ENCODE results near the gene HCN2.
"Not testable (repeated sequence)": the region's sequence is repeated elsewhere in the genome, so short reads cannot be mapped to it uniquely, and the experiment has no call there.

Gene HCN2

DNA sequence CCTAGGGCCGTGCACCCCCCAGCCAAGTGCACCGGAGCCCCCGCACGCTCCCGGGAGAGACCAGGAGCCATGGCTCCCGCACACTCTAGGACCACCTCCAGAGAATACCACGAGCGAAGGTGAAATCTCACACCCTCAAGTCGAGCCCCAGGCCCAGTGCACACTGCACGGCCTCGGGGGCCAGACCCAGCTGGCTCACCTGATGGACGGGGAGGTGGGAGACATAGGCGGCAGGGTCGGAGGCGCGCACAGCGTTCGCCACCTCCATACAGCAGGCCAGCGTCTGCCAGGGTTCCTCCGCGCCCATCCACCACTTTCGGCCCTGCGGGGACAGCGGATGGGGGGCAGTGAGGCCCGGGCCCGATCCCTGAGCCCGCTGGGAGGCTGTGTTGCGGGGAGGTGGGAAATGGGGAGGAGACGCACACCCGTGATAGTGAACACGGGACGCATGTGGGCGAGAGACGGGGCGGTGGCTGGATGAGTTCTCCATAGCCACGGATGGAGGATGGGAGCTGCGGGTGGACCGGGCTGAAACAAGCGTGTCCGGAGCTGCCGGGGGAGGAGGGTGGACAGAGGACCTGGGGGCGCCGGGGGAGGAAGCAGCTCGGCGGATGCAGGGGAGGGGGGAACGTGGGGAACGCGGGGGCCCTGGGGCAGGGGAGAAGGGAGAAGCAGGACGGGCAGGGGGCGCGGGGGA, 30.6 kb downstream of the HCN2 start:
- no peak for DNase-seq (ENCODE audit: low read depth)

DNA sequence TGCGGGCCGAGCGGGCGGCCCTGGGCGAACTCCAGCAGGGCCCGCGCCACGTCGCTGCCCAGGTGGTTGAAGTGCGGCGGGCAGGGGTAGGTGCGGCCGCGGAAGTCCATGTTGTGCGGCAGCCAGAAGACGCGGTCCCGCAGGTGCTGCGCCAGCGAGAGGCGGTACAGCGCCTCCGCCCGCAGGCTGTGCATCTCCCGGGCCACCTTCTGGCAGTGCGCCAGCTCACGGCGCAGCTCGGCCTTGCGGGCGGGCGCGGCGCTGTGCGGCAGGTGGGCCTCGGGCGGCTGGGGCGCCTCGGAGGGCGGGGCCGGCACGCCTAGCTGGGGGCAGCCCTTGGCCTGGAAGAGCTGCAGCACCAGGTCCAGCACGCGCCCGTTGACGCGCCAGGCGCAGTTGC, 31.5 kb downstream of the HCN2 start:
- not testable (repeated sequence) for DNase-seq (ENCODE audit: low read depth)

DNA sequence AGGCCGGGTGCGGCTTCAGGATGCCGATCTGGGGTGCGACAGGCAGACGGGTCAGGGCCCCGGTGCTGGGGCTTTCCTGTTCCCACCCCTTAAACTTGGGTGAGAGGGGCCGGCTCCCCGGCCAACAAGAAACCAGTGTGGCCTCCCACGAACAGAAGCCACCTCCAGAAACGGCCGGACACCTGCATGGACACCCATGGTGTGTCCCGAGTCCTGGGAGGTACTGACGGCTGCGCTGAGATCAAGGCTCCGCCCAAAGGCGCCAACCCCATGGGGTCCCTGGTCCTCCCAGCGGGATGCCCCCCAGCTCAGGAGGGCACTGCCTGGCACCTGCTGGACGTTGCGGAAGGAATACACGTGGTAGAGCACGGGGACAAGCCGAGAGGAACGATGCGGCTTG, 32.1 kb downstream of the HCN2 start:
- DNase-seq (ENCODE audit: low read depth), result no peak

GRCh38 chr19:622666-623065, 33.0 kb downstream of the HCN2 start:
- DNase-seq (ENCODE audit: low read depth), result no peak

GRCh38 chr19:623175-623916, 33.7 kb downstream of the HCN2 start:
- DNase-seq (ENCODE audit: low read depth), result no peak

DNA sequence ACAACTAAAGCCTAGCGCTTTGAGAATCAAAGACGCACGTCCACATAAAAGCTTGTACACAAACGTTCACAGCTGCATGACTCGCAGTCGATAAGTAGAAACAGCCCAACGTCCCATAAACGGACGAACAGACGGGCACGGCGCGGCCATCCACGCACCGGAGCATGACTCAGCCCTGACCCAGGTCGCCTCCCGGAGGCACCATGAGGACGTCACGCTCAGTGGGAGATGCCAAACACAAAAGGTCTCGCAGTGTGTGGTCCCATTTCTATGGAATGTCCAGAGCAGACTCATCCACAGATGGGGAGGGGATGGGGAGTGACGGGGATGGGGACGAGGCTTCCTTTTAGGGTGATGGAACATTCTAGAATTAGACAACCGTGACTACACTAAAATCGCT, 34.3 kb downstream of the HCN2 start:
- DNase-seq (ENCODE audit: low read depth), result no peak

- no peak for DNase-seq (ENCODE audit: low read depth)
Observed at GRCh38 chr19:624433-625109, 34.9 kb downstream of the HCN2 start.

DNA sequence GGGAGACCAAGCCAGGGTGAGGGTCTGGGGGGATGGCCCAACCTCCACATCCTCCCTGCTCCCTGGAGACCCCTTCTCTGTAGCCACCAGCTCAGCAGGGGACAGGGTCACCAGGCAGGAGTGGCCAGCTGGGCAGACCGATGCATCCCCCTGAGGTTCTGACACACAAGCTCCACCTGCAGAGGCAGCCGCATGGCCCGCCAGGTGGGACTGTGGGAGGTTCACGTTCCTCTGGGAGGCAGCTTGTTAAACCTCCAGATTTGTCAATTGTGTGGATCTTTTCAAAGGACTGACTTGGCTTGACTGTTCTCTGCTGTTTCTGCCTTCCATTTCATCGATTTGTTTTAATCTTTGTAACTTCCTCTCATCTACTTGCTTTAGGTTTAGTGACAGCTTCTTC, 35.6 kb downstream of the HCN2 start:
- no peak for DNase-seq (ENCODE audit: low read depth)

DNA sequence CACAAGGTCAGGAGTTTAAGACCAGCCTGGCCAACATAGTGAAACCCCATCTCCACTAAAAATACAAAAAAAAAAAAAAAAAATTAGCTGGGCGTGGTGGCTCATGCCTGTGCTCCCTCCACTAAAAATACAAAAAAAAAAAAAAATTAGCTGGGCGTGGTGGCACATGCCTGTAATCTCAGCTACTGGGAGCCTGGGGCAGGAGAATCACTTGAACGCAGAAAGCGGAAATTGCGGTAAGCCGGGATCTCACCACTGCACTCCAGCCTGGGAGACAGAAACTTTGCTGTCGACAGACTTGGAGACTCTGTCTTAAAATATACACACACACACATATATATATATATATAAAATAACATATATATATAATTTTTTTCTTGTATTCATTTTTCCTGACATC, 36.9 kb downstream of the HCN2 start:
- not testable (repeated sequence) for DNase-seq (ENCODE audit: low read depth)

DNA sequence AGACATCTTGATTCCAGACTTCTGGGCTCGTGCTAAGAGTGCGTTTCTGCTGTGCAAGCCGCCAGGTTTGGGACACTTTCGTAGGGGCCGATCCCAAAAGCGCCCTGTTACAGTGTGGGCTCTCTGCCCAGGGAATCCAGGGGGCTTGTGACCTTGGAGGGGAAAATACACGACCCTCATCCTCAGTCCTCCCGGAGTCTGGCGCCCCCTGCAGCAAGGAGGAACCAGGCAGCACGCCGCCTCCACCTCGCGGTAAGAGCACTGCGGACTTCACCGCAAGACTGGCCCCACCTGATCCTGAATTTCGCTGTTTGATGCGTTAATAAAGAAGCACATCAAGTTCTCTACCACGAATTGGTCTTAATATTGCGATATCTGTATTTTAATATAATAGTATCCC, 38.5 kb downstream of the HCN2 start:
- no peak for DNase-seq (ENCODE audit: low read depth)

GRCh38 chr19:629515-629914, 39.8 kb downstream of the HCN2 start:
- not testable (repeated sequence) for DNase-seq (ENCODE audit: low read depth)

DNA sequence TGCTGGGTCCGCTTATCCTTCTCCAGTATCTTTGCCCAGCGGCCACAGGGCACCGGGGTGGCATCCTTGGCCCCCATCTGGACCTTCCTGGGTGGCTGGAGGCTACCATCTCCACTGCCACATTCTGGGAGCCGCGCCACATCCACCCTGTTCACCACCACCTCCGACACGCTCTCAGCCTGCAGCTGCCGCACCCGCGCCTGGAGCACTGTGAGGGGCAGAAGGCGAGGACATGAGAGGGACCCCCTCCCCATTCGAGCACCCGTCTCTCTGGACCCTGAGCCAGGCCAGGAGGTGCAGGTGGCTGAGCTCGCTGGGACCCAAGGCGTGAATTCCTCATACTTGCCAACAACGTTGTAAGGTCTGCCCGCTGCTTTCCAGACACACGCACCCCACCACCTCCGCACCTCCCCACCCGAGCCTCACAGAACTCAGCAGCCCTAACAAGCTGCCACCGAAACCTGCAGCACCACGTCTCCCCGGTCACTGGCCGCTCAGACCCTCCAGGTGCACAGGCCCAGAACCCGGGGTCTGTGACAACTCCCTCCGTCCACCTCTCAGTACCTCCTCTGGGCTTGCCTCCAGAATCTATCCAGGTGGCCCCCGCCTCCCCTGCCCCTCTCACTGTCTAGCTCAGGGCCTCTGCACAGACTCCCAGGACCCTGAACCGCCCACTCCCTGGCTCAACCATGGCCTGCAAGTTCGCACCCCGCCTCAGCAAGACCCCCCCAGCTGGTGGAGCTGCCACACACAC, 40.5 kb downstream of the HCN2 start:
- DNase-seq (ENCODE audit: low read depth), result no peak

DNA sequence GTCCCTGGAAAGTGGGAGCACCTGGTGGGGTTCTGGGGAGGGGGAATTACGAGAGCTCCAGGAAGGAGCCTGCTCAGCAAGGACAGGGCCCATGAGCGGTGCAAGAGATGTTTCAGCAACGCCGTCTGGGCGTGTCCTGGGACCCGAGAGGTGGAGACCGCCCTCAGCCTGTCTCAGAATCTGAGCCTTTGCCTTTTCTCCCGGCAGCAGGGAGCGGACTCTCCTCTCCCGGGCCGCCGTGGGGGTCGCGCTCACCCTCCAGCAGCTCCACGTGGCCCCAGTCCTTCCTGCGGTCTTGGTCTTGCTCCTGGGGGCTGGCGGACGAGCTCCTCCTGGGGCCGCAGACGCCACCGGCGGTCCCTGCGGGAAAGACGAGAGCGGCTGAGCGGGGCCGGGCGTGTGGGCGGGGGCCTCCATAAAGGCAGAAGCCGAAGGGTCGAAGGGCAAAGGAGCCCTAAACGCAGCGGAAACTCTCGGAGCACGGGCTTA, 42.9 kb downstream of the HCN2 start:
- DNase-seq (ENCODE audit: low read depth), result no peak

DNA sequence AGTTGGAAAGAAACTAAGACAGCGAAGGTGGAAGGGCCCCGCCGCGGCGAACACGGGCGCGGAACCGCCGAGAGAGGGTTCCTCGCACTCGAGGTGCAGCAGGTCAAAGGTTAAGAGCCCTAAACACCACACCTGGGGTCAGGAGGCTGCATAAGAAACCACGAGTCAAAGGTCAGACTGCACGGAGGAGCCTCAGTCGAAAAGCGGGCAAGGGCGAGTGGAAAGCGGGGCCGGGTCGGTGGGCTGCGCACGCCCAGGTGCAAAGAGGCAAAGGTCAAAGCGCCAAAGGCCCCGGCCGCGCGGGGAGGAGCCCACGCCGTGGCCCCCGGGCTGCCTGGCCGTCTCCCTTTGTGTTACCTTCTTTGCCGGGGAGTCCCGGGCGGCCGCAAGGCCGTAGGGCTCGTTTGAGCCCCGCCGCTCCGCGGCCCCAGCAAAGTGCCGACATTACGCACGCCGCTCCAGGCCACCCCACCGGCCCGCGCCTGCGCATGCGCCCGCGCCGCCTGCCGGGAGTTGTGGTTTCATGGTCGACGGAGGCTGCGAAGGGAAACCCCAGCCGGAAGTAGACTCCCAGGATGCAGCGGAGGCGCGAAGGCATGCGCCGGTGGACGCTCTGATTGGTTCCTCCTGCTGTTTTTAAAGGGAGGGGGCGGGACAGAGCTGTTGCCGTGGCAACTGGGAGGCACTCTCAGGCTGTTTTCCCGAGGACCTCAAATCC, 43.5 kb downstream of the HCN2 start, which contains the start of gene POLRMT:
TSS of gene POLRMT (minus strand) at position 470 of the 718 bp plus-strand sequence. CDS start at position 445, 25 bp downstream.
- peak; percentile 92 for DNase-seq (ENCODE audit: low read depth)

- DNase-seq (ENCODE audit: low read depth), result no peak
Observed at GRCh38 chr19:633786-634639, 44.3 kb downstream of the HCN2 start.

DNA sequence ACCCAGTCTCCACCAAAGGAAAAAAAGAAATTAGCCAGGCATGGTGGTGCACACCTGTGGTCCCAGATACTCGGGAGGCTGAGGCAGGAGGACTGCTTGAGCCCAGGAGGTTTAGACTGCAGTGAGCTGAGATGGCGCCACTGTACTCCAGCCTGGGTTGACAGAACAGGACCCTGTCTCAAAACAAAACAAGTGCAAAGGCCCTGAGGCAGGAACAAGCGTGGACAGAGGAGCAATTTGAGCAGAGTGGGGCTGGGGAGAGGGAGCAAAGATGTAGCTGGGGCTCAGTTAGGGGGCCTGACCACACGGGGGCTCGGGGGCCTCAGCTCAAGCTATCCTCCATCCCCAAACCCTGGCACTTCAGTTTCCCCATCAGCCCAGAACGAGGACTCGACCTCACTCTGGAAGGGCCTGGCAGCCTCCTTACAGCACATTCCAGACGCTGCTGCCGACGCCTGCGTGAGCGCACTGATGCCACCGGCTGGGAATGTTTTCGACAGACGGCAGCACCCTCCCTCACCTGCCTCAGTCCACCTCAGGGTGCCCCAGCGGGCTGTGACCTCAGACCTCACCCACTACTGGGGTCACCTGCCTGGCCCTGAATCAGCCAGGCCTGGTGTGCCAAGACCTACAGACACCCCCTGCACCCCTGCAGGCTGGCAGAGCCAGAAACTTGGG, 45.4 kb downstream of the HCN2 start:
- DNase-seq (ENCODE audit: low read depth), result no peak

DNA sequence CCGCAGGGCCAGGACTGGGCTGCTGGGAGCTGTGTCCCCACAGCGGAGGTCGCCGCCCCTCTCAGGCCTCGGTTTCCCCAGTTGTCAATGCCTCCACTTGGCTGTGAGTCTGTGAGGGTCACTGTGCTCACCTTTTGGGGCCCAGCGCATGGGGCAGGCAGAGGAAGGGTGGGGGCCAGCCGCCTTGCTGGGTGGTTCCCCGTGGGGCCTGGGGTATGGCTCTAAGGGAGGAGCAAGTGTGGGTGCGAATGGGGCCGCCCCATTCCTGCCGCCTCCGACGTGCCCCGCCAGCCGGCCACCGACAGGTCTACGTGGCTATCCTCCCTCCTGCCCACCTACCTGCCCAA, 49.2 kb downstream of the HCN2 start:
- DNase-seq (ENCODE audit: low read depth), result no peak

DNA sequence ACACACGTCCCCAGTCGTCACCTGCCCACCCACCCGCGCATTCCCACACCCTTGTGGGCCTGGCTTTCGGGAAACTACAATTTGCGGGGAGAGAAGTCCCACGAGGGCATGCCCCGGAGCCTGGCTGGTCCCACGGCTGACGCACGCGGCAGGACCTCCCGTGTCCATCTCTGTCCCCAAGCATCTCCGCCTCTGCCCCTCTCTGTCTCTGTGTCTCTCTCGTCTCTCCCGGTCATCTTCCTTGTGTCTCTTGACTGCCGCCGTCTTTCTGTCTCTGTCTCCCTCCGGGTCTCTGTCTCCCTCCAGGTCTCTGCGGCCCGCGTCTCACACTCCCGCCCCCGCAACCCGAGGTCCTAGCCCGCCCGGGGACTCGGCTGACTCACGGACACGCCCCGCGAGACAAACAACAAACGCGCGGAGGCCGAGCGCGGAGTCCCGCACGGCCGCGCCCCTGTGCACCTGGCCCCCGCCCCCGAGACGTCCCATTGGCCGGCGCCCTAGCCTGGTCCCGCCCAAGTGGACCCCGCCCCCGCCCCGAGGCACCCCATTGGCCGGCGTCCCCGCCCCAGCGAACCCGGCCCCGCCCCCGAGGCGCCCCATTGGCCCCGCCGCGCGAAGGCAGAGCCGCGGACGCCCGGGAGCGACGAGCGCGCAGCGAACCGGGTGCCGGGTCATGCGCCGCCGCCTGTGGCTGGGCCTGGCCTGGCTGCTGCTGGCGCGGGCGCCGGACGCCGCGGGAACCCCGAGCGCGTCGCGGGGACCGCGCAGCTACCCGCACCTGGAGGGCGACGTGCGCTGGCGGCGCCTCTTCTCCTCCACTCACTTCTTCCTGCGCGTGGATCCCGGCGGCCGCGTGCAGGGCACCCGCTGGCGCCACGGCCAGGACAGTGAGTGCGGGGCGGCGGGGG, 49.8 kb downstream of the HCN2 start, which contains the start of gene FGF22:
TSS of gene FGF22 (plus strand) at position 627 of the 908 bp plus-strand sequence. CDS start at position 674, 47 bp downstream.
- peak; percentile 94 for DNase-seq (ENCODE audit: low read depth)

- no peak for DNase-seq (ENCODE audit: low read depth)
Observed at GRCh38 chr19:640161-640558, 50.5 kb downstream of the HCN2 start.
